Activated T-helper 1 cell treated with Interleukin-2 at 50 U/mL for 16 hours (primary cell): ENCODE data around the gene AP1M2.
"Not testable (repeated sequence)": the region's sequence is repeated elsewhere in the genome, so short reads cannot be mapped to it uniquely, and the experiment has no call there.

Experiments
- DNase-seq: peaks from one replicate; pipeline ENCODE4 v3.0.0-alpha.2; 2020; ENCODE audit warnings: low read depth

The AP1M2 gene

GRCh38 chr19:10565028-10565566 lies 22.0 kb downstream of the AP1M2 start:
- no peak for DNase-seq

GRCh38 chr19:10562609-10563008 lies 24.5 kb downstream of the AP1M2 start:
- no peak for DNase-seq

- no peak for DNase-seq
These were observed 27.0 kb downstream of the AP1M2 start for GRCh38 chr19:10560154-10560553.

GRCh38 chr19:10557603-10558197 lies 29.4 kb downstream of the AP1M2 start:
- DNase-seq = no peak

- no peak for DNase-seq
These were observed 31.5 kb downstream of the AP1M2 start for GRCh38 chr19:10555610-10555973.

GRCh38 chr19:10554760-10555609 lies 32.1 kb downstream of the AP1M2 start:
- no peak for DNase-seq

- DNase-seq = no peak
These were observed 33.1 kb downstream of the AP1M2 start for GRCh38 chr19:10553943-10554381.

GRCh38 chr19:10553087-10553667 lies 33.9 kb downstream of the AP1M2 start:
- DNase-seq = no peak

GRCh38 chr19:10552510-10553053 lies 34.5 kb downstream of the AP1M2 start:
- DNase-seq = no peak

- DNase-seq = no peak
These were observed 35.3 kb downstream of the AP1M2 start for GRCh38 chr19:10551698-10552301.

GRCh38 chr19:10551006-10551405 lies 36.1 kb downstream of the AP1M2 start:
- DNase-seq = not testable (repeated sequence)

GRCh38 chr19:10550336-10550735 lies 36.8 kb downstream of the AP1M2 start:
- DNase-seq = no peak

- DNase-seq = no peak
These were observed 37.4 kb downstream of the AP1M2 start for GRCh38 chr19:10549733-10550132.

- DNase-seq = no peak
These were observed 38.3 kb downstream of the AP1M2 start for GRCh38 chr19:10548746-10549276.

- DNase-seq = no peak
These were observed 40.3 kb downstream of the AP1M2 start for GRCh38 chr19:10546817-10547216.

- no peak for DNase-seq
These were observed 42.3 kb downstream of the AP1M2 start for GRCh38 chr19:10544753-10545251.

GRCh38 chr19:10544242-10544752 lies 42.8 kb downstream of the AP1M2 start:
- no peak for DNase-seq

GRCh38 chr19:10543420-10544241 lies 43.5 kb downstream of the AP1M2 start, which contains the start of gene ATG4D:
TSS of gene ATG4D (plus strand) at chr19:10543904. CDS start at chr19:10544091, 187 bp downstream.
- peak; percentile 71 for DNase-seq

- DNase-seq = no peak
These were observed 44.1 kb downstream of the AP1M2 start for GRCh38 chr19:10543059-10543419.

GRCh38 chr19:10539016-10539415 lies 48.1 kb downstream of the AP1M2 start:
- DNase-seq = not testable (repeated sequence)
